Activated CD8-positive, alpha-beta memory T cell treated with anti-CD3 and anti-CD28 coated beads, Interleukin-2, amount 50 U/mL, for 1 hour (primary cell): ENCODE measurements around the gene REXO1.
"Not testable (repeated sequence)": the region's sequence is repeated elsewhere in the genome, so short reads cannot be mapped to it uniquely, and the experiment has no call there.

Experiments used
- DNase-seq: peaks from one replicate; pipeline ENCODE4 v3.0.0-alpha.2; 2020; ENCODE audit errors: extremely low read depth

REXO1 gene

GRCh38 chr19:1848399-1849131, at the start of gene REXO1:
Gene REXO1, minus strand, starts transcription at chr19:1848483. Its CDS starts 125 bp downstream, at chr19:1848358.
- DNase-seq = peak; percentile 90

GRCh38 chr19:1896508-1896907, 48.2 kb upstream of the REXO1 start:
- DNase-seq = no peak

GRCh38 chr19:1893791-1894190, 45.5 kb upstream of the REXO1 start:
- DNase-seq = no peak

- DNase-seq = no peak
Observed at GRCh38 chr19:1889907-1890306, 41.6 kb upstream of the REXO1 start.

GRCh38 chr19:1888385-1888784, 40.1 kb upstream of the REXO1 start:
- DNase-seq = no peak

GRCh38 chr19:1886360-1886759, 38.1 kb upstream of the REXO1 start:
- not testable (repeated sequence) for DNase-seq

GRCh38 chr19:1885398-1886119, 37.3 kb upstream of the REXO1 start, which contains the start of gene ABHD17A:
Gene ABHD17A, minus strand, starts transcription at chr19:1885496. Its CDS starts 3,930 bp downstream, at chr19:1881566.
- peak; percentile 90 for DNase-seq

- DNase-seq = no peak
Observed at GRCh38 chr19:1884719-1885334, 36.5 kb upstream of the REXO1 start.

GRCh38 chr19:1884291-1884718, 36.0 kb upstream of the REXO1 start:
- no peak for DNase-seq

GRCh38 chr19:1883784-1884183, 35.5 kb upstream of the REXO1 start:
- DNase-seq = no peak

GRCh38 chr19:1882786-1883692, 34.8 kb upstream of the REXO1 start:
- DNase-seq = no peak

- DNase-seq = peak; percentile 91
Observed at GRCh38 chr19:1882089-1882785, 34.0 kb upstream of the REXO1 start.

GRCh38 chr19:1881393-1882088, 33.3 kb upstream of the REXO1 start:
- DNase-seq = not testable (repeated sequence)

GRCh38 chr19:1880611-1881392, 32.5 kb upstream of the REXO1 start:
- no peak for DNase-seq

- not testable (repeated sequence) for DNase-seq
Observed at GRCh38 chr19:1879982-1880381, 31.7 kb upstream of the REXO1 start.

- DNase-seq = not testable (repeated sequence)
Observed at GRCh38 chr19:1878583-1878982, 30.3 kb upstream of the REXO1 start.

- DNase-seq = not testable (repeated sequence)
Observed at GRCh38 chr19:1877280-1877660, 29.0 kb upstream of the REXO1 start.

GRCh38 chr19:1876496-1877279, 28.4 kb upstream of the REXO1 start:
- not testable (repeated sequence) for DNase-seq
